HCT116 (cell line): ENCODE data around the gene IFITM2.

Source experiments
- EZH2 ChIP-seq: fragments of 200-600 bp; sonication (generic); IDR thresholded peaks from 2 replicates; pipeline ENCODE4 v1.6.1; 2017; ENCODE audit warnings: antibody characterized with exemption, mixed run types
- POLR2A ChIP-seq: IDR thresholded peaks from 2 replicates; pipeline ENCODE4 v1.7.0; 2011; ENCODE audit warnings: borderline replicate concordance; ENCODE audit not compliant: insufficient read depth, insufficient read length; ENCODE audit errors: extremely low read depth
- TF ChIP-seq, protein P1 (sequence below): IDR thresholded peaks from 2 replicates; pipeline ENCODE4 v1.6.1; 2012

DNA sequence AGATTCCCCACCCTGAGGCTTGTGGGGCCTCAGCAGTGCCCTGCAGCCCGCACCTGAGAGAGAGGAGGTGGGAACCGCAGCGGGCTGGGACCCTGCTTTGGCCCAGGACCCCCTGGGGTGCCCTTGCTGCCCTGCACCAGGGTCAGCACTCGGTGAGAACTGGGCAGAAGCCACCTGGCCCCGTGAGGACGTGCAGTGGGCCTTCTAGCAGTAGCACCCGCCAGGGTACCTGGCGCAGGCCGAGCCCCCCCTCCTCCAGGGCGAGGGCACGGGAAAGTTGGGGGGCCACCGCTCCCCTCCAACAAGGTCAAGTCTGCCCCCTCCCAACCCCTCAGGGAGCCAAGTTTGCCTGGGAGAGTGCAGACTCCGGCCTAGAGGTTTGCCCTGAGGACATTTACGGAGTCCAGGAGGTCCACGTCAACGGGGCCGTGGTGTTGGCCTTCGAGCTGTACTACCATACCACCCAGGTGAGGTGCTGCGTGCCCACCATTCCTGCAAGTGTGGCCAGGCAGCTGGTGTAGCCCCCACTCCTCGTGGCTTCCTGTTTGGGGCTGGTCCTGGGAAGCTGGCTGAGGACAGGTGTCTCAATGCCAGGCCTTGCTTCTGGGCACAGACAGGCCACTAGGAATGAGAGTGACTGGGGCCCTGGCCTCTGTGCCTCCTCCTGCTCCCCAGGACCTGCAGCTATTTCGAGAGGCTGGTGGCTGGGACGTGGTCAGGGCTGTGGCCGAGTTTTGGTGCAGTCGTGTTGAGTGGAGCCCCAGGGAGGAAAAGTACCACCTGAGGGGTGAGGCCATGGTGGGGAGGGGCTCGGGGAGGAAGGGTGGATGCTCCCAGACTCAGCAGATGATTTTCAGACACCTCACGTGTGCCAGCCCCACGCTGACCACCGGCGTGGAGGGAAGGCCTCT is 15.2 kb upstream of the IFITM2 start:
- TF ChIP-seq POLR2A (no peak), EZH2 (no peak)
- TF ChIP-seq, protein P1, sequence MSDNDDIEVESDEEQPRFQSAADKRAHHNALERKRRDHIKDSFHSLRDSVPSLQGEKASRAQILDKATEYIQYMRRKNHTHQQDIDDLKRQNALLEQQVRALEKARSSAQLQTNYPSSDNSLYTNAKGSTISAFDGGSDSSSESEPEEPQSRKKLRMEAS, result no peak
